T-cell (primary cell): ENCODE data around the gene PBX1. TPM values are rescaled to one million over a fixed set of nuclear protein-coding genes. Genes with fewer than 3 reads are reported as not detected.

ENCODE experiments used
- ATAC-seq, 4 experiments: fragments of 200-7000 bp in 3 of 4; fragments of 150-1000 bp in 1 of 4; cut with Tn5 transposase; replicated peaks in 1 of 4; 1 replicate in 3 of 4; 2 replicates in 1 of 4; pipeline ENCODE4 v1.10.0; 2021; ENCODE audit warnings: moderate library complexity in 3 of 4, mild to moderate bottlenecking in 2 of 4, moderate number of reproducible peaks in 1 of 4
- CTCF ChIA-PET, 2 donors: fragments of 300-600 bp; sonication (Branson Sonifier 250); formaldehyde crosslinking; loops; one replicate each; lab custom pipeline; 2022; ENCODE audit warnings: antibody characterized with exemption in 2 of 2; lab: Charles Lee
- POLR2A ChIA-PET, 2 donors: fragments of 300-600 bp; sonication (Branson Sonifier 250); formaldehyde crosslinking; loops; one replicate each; lab custom pipeline; 2022; ENCODE audit warnings: antibody characterized with exemption in 2 of 2; lab: Charles Lee
- DNase-seq, 35 experiments: peaks; one replicate each; pipeline versions ENCODE4 v3.0.0 to v3.0.0-alpha.2; 2013 to 2023
- H3K27ac ChIP-seq: one replicate; pipeline ENCODE4 v1.5.1; 2013; ENCODE audit warnings: low read length
- H3K27me3 ChIP-seq, 2 experiments: replicated peaks in 1 of 2; 1 replicate in 1 of 2; 2 replicates in 1 of 2; pipeline versions ENCODE4 v1.6.1 to v1.7.0; 2013; ENCODE audit warnings: low read length in 1 of 2, mixed read lengths in 1 of 2; ENCODE audit not compliant: control insufficient read depth in 2 of 2, insufficient read depth in 2 of 2; ENCODE audit errors: extremely low read depth in 1 of 2
- H3K36me3 ChIP-seq, 2 donors: 1 replicate in 1 of 2; 2 replicates in 1 of 2; pipeline versions ENCODE4 v1.6.1 to v1.7.0; 2013; ENCODE audit warnings: low read length in 1 of 2; ENCODE audit not compliant: control insufficient read depth in 2 of 2, insufficient read depth in 1 of 2; ENCODE audit errors: extremely low read depth in 1 of 2
- H3K4me1 ChIP-seq, 2 experiments: 1 replicate in 1 of 2; 2 replicates in 1 of 2; pipeline versions ENCODE4 v1.6.1 to v1.7.0; 2013; ENCODE audit warnings: low read length in 2 of 2, mixed read lengths in 1 of 2; ENCODE audit not compliant: insufficient read depth in 2 of 2, control insufficient read depth in 1 of 2; ENCODE audit errors: extremely low read depth in 1 of 2
- H3K4me3 ChIP-seq, 2 donors: 1 replicate in 1 of 2; 2 replicates in 1 of 2; pipeline versions ENCODE4 v1.5.1 to v1.7.0; 2013; ENCODE audit warnings: mild to moderate bottlenecking in 2 of 2, low read length in 1 of 2, moderate library complexity in 1 of 2; ENCODE audit not compliant: control insufficient read depth in 1 of 2; ENCODE audit errors: extremely low read depth in 1 of 2
- H3K9me3 ChIP-seq: 2 replicates; pipeline ENCODE4 v1.7.0; 2013
- H3K27ac Mint-ChIP-seq, 2 donors: one replicate each; pipeline ENCODE4 v1.8.0; 2020 to 2021; ENCODE audit warnings: mild to moderate bottlenecking in 2 of 2, mixed read lengths in 2 of 2
- H3K27me3 Mint-ChIP-seq, 2 donors: one replicate each; pipeline ENCODE4 v1.8.0; 2021 to 2022; ENCODE audit warnings: mixed read lengths in 2 of 2
- H3K36me3 Mint-ChIP-seq: one replicate; pipeline ENCODE4 v1.8.0; 2021; ENCODE audit warnings: mixed read lengths
- H3K4me1 Mint-ChIP-seq, 3 donors: one replicate each; pipeline ENCODE4 v1.8.0; 2020 to 2022; ENCODE audit warnings: mixed read lengths in 3 of 3, mild to moderate bottlenecking in 1 of 3
- H3K4me3 Mint-ChIP-seq, 3 donors: one replicate each; pipeline ENCODE4 v1.8.0; 2020 to 2022; ENCODE audit warnings: mild to moderate bottlenecking in 3 of 3, mixed read lengths in 3 of 3, moderate library complexity in 3 of 3
- H3K9me3 Mint-ChIP-seq, 3 donors: one replicate each; pipeline ENCODE4 v1.8.0; 2020 to 2022; ENCODE audit warnings: mixed read lengths in 3 of 3
- WGBS: methylation state at CpG from one replicate; pipeline ENCODE4 v1.1.5; 2013; ENCODE audit warnings: missing lambda C conversion rate; ENCODE audit not compliant: insufficient coverage; 5-methylcytosine and 5-hydroxymethylcytosine counted together
- total RNA-seq, 35 experiments: library from RNA in 6 of 35; stranded (reverse) in 6 of 35; fragments of 120-200 nt in 1 of 35; gene quantifications; one replicate each; pipeline versions ENCODE4 v1.2.1 to v1.2.4 and lab custom pipeline; 2013 to 2026

Gene PBX1
- total RNA-seq, 5 donors from 2014 or later (not counting 1 experiment from before 2014, with no cell fraction given): 0.92 to 2.9 (median 1.8) TPM

GRCh38 chr1:164569241-164569640, 10.3 kb downstream of the PBX1 start:
- no peaks in the 10 kb centered on the region for H3K36me3 ChIP-seq
- Mint-ChIP-seq H3K27ac (no peak overlapping the region), H3K4me3 (no peak overlapping the region), H3K36me3 (peaks cover 2% of the 10 kb centered on the region), H3K9me3 (peaks cover 0 to 4% (median 0%) of the 10 kb centered on the region in 3 donors), H3K27me3 (no peaks in the 10 kb centered on the region), H3K4me1 (no peaks in the 10 kb centered on the region)
- H3K4me3 ChIP-seq: no peak overlapping the region
- H3K27me3 ChIP-seq: no peaks in the 10 kb centered on the region
- ATAC-seq (no peak), DNase-seq (no peak)
- 80% methylated on average over 1 of the region's 2 CpGs for WGBS
- ChIA-PET POLR2A (no interaction called here), CTCF (no interaction called here)
- H3K4me1 ChIP-seq: no peaks in the 10 kb centered on the region
- no peaks in the 10 kb centered on the region for H3K9me3 ChIP-seq
- no peak overlapping the region for H3K27ac ChIP-seq

GRCh38 chr1:164569866-164570265, 10.9 kb downstream of the PBX1 start:
- CTCF ChIA-PET: no interaction called here
- no peaks in the 10 kb centered on the region for H3K27me3 ChIP-seq
- POLR2A ChIA-PET: no interaction called here
- Mint-ChIP-seq H3K36me3 (peaks cover 2% of the 10 kb centered on the region), H3K4me3 (no peak overlapping the region), H3K27me3 (no peaks in the 10 kb centered on the region), H3K4me1 (no peaks in the 10 kb centered on the region), H3K9me3 (peaks cover 0 to 4% (median 0%) of the 10 kb centered on the region in 3 donors), H3K27ac (no peak overlapping the region)
- no peak overlapping the region for H3K4me3 ChIP-seq
- DNase-seq (no peak), ATAC-seq (no peak)
- H3K9me3 ChIP-seq: no peaks in the 10 kb centered on the region
- no peaks in the 10 kb centered on the region for H3K4me1 ChIP-seq
- H3K27ac ChIP-seq: no peak overlapping the region
- no peaks in the 10 kb centered on the region for H3K36me3 ChIP-seq
- WGBS: no CpG with 5 or more reads among the region's 4 CpGs

- H3K4me1 Mint-ChIP-seq: no peaks in the 10 kb centered on the region
- Histone ChIP-seq H3K4me1 (no peaks in the 10 kb centered on the region), H3K36me3 (no peaks in the 10 kb centered on the region), H3K4me3 (no peak overlapping the region), H3K27ac (no peak overlapping the region), H3K27me3 (no peaks in the 10 kb centered on the region), H3K9me3 (no peaks in the 10 kb centered on the region)
- no peaks in the 10 kb centered on the region for H3K27me3 Mint-ChIP-seq
- no peak overlapping the region for H3K27ac Mint-ChIP-seq
- POLR2A ChIA-PET: no interaction called here
- peaks cover 0 to 7% (median 0%) of the 10 kb centered on the region in 3 donors for H3K9me3 Mint-ChIP-seq
- no peak for ATAC-seq
- H3K36me3 Mint-ChIP-seq: peaks cover 2% of the 10 kb centered on the region
- WGBS: 100% methylated on average over 2 of the region's 3 CpGs
- H3K4me3 Mint-ChIP-seq: no peak overlapping the region
- DNase-seq: no peak
- CTCF ChIA-PET: no interaction called here
Measured at GRCh38 chr1:164571333-164571732, 12.3 kb downstream of the PBX1 start.

- Mint-ChIP-seq H3K4me3 (no peak overlapping the region), H3K4me1 (no peaks in the 10 kb centered on the region), H3K27me3 (no peaks in the 10 kb centered on the region), H3K9me3 (peaks cover 0 to 7% (median 0%) of the 10 kb centered on the region in 3 donors), H3K36me3 (peaks cover 2% of the 10 kb centered on the region), H3K27ac (no peak overlapping the region)
- no peak overlapping the region for H3K4me3 ChIP-seq
- H3K27me3 ChIP-seq: no peaks in the 10 kb centered on the region
- no peak for ATAC-seq
- ChIA-PET CTCF (no interaction called here), POLR2A (no interaction called here)
- no peak overlapping the region for H3K27ac ChIP-seq
- H3K9me3 ChIP-seq: no peaks in the 10 kb centered on the region
- no peaks in the 10 kb centered on the region for H3K36me3 ChIP-seq
- no peak for DNase-seq
- H3K4me1 ChIP-seq: no peaks in the 10 kb centered on the region
- no CpG with 5 or more reads among the region's 5 CpGs for WGBS
Measured at GRCh38 chr1:164575356-164575886, 16.4 kb downstream of the PBX1 start.

- Histone ChIP-seq H3K36me3 (no peaks in the 10 kb centered on the region), H3K27ac (no peak overlapping the region), H3K4me3 (no peak overlapping the region), H3K27me3 (no peaks in the 10 kb centered on the region), H3K9me3 (no peaks in the 10 kb centered on the region), H3K4me1 (no peaks in the 10 kb centered on the region)
- Mint-ChIP-seq H3K4me1 (no peaks in the 10 kb centered on the region), H3K27ac (no peak overlapping the region), H3K36me3 (peaks cover 2% of the 10 kb centered on the region), H3K4me3 (no peak overlapping the region), H3K9me3 (peaks cover 0 to 7% (median 0%) of the 10 kb centered on the region in 3 donors), H3K27me3 (no peaks in the 10 kb centered on the region)
- DNase-seq (no peak), ATAC-seq (no peak)
- CTCF ChIA-PET: no interaction called here
- WGBS: 98% methylated on average over 33 of the region's 66 CpGs
- POLR2A ChIA-PET: no interaction called here
Measured at GRCh38 chr1:164576291-164577271, 17.6 kb downstream of the PBX1 start.

- ATAC-seq (no peak), DNase-seq (no peak)
- CTCF ChIA-PET: no interaction called here
- no peaks in the 10 kb centered on the region for H3K4me1 ChIP-seq
- WGBS: no CpG with 5 or more reads among the region's 3 CpGs
- H3K9me3 ChIP-seq: no peaks in the 10 kb centered on the region
- POLR2A ChIA-PET: no interaction called here
- Mint-ChIP-seq H3K36me3 (no peaks in the 10 kb centered on the region), H3K4me3 (no peak overlapping the region), H3K27ac (no peak overlapping the region), H3K4me1 (no peaks in the 10 kb centered on the region), H3K27me3 (no peaks in the 10 kb centered on the region), H3K9me3 (peaks cover 0 to 4% (median 0%) of the 10 kb centered on the region in 3 donors)
- H3K4me3 ChIP-seq: no peak overlapping the region
- H3K27ac ChIP-seq: no peak overlapping the region
- H3K36me3 ChIP-seq: no peaks in the 10 kb centered on the region
- no peaks in the 10 kb centered on the region for H3K27me3 ChIP-seq
Measured at GRCh38 chr1:164577291-164577690, 18.3 kb downstream of the PBX1 start.
